Left lung (tissue), 10 donors: ENCODE results near the gene ATP4B. TPM values are rescaled to one million over a fixed set of nuclear protein-coding genes. Genes with fewer than 3 reads are reported as not detected.

Source experiments
- ATAC-seq: fragments of 200-7000 bp; cut with Tn5 transposase; one replicate; pipeline ENCODE4 v1.9.1; 2020; ENCODE audit warnings: moderate library complexity
- DNase-seq, 4 donors: peaks; one replicate each; pipeline ENCODE4 v3.0.0-alpha.2; 2013 to 2020
- H3K27ac ChIP-seq, 2 donors: fragments of 200-600 bp; sonication (generic) in 1 of 2; one replicate each; pipeline versions ENCODE4 v1.5.0 to v1.8.0; 2020 to 2021
- H3K27me3 ChIP-seq, 2 donors: fragments of 200-600 bp; sonication (generic) in 1 of 2; one replicate each; pipeline versions ENCODE4 v1.5.0 to v1.8.0; 2020 to 2021
- H3K36me3 ChIP-seq, 2 donors: fragments of 200-600 bp; sonication (generic) in 1 of 2; one replicate each; pipeline versions ENCODE4 v1.5.0 to v1.8.0; 2020 to 2021
- H3K4me1 ChIP-seq, 2 donors: fragments of 200-600 bp; one replicate each; pipeline ENCODE4 v1.8.0; 2021
- H3K4me3 ChIP-seq, 2 donors: fragments of 200-600 bp; sonication (generic) in 1 of 2; one replicate each; pipeline versions ENCODE4 v1.5.0 to v1.8.0; 2020 to 2021; ENCODE audit warnings: mild to moderate bottlenecking in 1 of 2
- H3K9me3 ChIP-seq, 2 donors: fragments of 200-600 bp; sonication (generic) in 1 of 2; one replicate each; pipeline versions ENCODE4 v1.5.0 to v1.8.0; 2020 to 2021
- intact Hi-C, 2 donors: fragments of 100-400 bp; cut with DNase I; formaldehyde crosslinking; loops; one replicate each; pipeline versions ENCODE4 v1.11.2 to v1.14.2; 2022
- polyA plus RNA-seq, 6 donors: library from polyadenylated mRNA; unstranded; fragments of 120-200 nt; gene quantifications; one replicate each; pipeline ENCODE4 v1.2.1, GENCODE V29; 2013; ENCODE audit not compliant: insufficient read length in 6 of 6
- total RNA-seq, 2 donors: library from RNA; stranded (reverse); fragmentation: NEBNext Ultra II Directional; extraction: Animal tissue kit (Norgen Biotek cat#: 25700); gene quantifications; one replicate each; pipeline ENCODE4 v1.2.1, GENCODE V29; 2021
- TF ChIP-seq, protein P1 (sequence below), 2 donors: fragments of 200-600 bp; sonication (generic) in 1 of 2; IDR thresholded peaks; one replicate each; pipeline versions ENCODE4 v1.5.0 to v1.8.0; 2021; ENCODE audit warnings: antibody characterized with exemption in 2 of 2
- donor health status: DM: no; HTN: yes; CAD: no.
- donor health status: DM: no; HTN: no; CAD: no.

Gene ATP4B
- total and polyA plus RNA-seq, 8 donors, result 0.28 to 0.58 (median 0.41) TPM; not detected in 5

DNA sequence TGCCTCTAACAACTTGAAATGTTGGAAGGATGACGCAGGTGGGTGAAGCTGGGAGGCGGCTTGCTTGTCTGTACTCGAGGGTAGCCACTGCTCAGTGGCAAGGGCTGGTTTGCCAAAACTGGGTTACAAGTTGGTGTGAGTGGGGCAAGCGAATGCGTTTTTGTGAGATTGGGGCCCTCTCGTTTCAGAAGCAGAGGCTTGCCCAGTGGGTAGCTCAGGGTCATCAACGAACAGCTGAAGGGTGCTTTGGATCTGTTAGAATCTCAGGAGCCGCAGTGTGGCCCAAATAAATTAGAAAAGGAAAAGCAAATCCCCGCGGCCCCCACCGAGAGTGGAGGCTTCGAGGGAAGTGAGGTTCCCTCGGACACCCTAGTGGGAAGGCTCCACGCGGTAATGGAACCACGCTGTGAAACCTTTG is 7.3 kb downstream of the ATP4B start:
- no peak for ATAC-seq
- Histone ChIP-seq H3K27ac (peak overlapping the region in 1 of 2 donors; percentile 33), H3K4me3 (no peak overlapping the region), H3K4me1 (peaks cover 6 to 18% of the 10 kb centered on the region in 2 donors), H3K9me3 (no peaks in the 10 kb centered on the region), H3K27me3 (no peaks in the 10 kb centered on the region), H3K36me3 (no peaks in the 10 kb centered on the region)
- TF ChIP-seq, protein P1, sequence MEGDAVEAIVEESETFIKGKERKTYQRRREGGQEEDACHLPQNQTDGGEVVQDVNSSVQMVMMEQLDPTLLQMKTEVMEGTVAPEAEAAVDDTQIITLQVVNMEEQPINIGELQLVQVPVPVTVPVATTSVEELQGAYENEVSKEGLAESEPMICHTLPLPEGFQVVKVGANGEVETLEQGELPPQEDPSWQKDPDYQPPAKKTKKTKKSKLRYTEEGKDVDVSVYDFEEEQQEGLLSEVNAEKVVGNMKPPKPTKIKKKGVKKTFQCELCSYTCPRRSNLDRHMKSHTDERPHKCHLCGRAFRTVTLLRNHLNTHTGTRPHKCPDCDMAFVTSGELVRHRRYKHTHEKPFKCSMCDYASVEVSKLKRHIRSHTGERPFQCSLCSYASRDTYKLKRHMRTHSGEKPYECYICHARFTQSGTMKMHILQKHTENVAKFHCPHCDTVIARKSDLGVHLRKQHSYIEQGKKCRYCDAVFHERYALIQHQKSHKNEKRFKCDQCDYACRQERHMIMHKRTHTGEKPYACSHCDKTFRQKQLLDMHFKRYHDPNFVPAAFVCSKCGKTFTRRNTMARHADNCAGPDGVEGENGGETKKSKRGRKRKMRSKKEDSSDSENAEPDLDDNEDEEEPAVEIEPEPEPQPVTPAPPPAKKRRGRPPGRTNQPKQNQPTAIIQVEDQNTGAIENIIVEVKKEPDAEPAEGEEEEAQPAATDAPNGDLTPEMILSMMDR (IDR thresholded peaks at IDR 0.05), result no peak
- intact Hi-C loops, result no loop called here
- no peak for DNase-seq

DNA sequence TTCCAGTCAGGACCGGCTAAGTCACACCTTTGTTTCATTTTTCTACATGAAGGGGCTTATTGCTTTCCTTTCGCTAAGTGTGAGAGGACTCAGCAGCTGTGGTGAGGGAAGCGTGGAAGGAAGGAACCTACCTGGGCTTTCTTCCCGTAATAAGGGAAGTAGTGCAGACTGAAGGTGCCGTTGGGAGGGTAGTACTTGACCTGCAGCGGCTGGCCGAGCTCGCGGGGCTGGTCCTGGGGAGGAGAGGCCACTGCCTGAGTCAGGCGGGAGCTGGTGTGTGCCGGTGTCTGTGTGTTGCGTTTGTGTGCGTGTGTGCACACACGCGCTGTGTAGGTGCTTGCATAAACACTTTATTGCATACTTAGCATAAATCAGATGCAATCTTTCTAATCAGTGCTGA is 7.7 kb downstream of the ATP4B start:
- H3K36me3 ChIP-seq, result no peaks in the 10 kb centered on the region
- peak in 2 of 4 donors; percentile 72 to 83 for DNase-seq
- peak; percentile 70 for ATAC-seq
- no peak overlapping the region for H3K4me3 ChIP-seq
- no peaks in the 10 kb centered on the region for H3K27me3 ChIP-seq
- no peaks in the 10 kb centered on the region for H3K9me3 ChIP-seq
- peaks cover 6 to 18% of the 10 kb centered on the region in 2 donors for H3K4me1 ChIP-seq
- peak overlapping the region; percentile 8 to 33 for H3K27ac ChIP-seq
- TF ChIP-seq, protein P1 (IDR thresholded peaks at IDR 0.05), result no peak
- intact Hi-C loops, result no loop called here

DNA sequence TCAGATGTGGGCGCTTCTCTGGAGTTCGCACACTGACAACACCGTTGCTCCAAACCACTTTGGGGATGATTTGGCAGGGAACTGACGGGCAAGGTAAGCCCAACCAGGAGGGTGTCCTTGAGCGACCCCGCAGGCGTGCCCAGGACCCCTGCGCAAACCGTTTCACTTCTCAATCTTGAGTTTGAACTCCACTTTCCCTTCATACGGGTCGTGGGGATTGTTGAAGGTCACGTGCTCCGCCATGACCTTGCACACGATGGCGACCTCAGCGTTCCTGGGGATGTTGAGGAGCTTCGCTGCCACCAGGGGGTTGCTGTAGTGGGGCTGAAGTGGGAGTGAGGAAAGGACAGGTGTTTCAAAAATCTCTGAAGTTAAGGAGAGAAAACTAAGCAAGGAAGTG is 8.8 kb downstream of the ATP4B start:
- TF ChIP-seq, protein P1 (IDR thresholded peaks at IDR 0.05), result no peak
- no peaks in the 10 kb centered on the region for H3K27me3 ChIP-seq
- intact Hi-C loops, result no loop called here
- H3K27ac ChIP-seq, result no peak overlapping the region
- ATAC-seq (no peak), DNase-seq (peak in 2 of 4 donors; percentile 10 to 57)
- no peak overlapping the region for H3K4me3 ChIP-seq
- H3K4me1 ChIP-seq, result peaks cover 6 to 18% of the 10 kb centered on the region in 2 donors
- no peaks in the 10 kb centered on the region for H3K9me3 ChIP-seq
- H3K36me3 ChIP-seq, result no peaks in the 10 kb centered on the region

DNA sequence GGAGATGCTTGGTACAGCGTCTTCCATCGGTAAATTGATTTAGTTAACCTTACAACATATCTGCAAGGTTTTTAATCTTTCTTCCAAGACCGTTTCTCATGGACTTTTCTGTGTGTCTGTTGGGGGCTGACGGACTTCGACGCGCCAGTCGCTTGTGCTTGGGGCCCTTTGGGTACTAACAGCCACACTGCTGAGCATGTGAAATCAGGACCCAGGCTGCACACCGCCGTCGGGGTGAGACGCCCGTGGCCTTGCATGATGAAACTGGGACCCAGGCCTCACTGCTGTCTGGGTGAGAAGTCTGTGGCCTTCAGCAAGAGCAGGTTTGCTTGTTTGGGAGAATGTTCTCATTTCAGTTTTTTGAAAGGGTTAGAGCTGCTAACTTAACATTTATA is 9.8 kb downstream of the ATP4B start:
- Histone ChIP-seq H3K4me1 (peaks cover 6 to 18% of the 10 kb centered on the region in 2 donors), H3K4me3 (peak overlapping the region in 1 of 2 donors; percentile 6), H3K27ac (peak overlapping the region; percentile 33 to 70), H3K27me3 (no peaks in the 10 kb centered on the region), H3K9me3 (no peaks in the 10 kb centered on the region), H3K36me3 (no peaks in the 10 kb centered on the region)
- ATAC-seq (no peak), DNase-seq (peak in 1 of 4 donors; percentile 16)
- intact Hi-C loops, result no loop called here
- TF ChIP-seq, protein P1 (IDR thresholded peaks at IDR 0.05), result no peak

DNA sequence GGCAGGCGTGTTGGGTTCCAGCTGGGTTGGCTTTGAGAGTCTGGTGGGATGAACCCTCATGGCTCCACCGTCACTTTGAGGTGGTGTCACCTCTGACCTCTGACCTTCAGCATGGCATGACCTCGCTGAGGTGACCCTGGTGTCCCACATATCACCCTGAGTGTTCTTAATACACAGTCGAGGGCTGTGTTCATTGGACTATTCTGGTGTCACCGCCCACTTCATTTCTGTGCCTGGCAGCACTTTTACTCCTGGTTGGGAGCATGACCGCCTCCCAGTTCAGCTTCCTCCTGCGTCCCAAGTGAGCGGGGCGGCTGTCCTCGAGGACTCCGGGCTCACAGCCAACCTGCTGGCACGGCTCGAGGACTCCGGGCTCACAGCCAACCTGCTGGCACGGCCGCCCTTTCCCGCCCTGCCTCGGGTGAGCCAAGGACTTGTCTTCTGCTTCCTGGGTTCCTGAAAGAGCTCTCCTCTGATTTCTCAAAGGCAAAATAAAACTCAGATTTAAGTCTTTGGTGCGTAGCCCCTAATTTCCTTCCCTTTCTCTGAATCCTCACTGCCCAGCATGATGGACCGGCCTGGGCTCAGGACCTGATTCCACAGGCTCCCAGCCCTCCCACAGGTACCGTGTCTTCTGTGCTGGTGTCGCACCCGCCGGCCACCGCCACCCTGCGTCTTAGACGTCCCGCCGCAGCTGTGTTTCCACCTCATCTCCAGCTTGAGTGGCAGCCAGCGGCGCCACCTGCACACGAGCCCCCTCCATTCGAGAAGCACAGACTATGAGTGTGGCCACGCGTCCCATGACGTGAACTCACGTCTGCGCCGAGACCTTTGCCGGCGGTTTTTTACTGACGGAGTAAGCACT is 10.4 kb downstream of the ATP4B start:
- Histone ChIP-seq H3K9me3 (no peaks in the 10 kb centered on the region), H3K36me3 (no peaks in the 10 kb centered on the region), H3K27me3 (no peaks in the 10 kb centered on the region), H3K27ac (peak overlapping the region; percentile 33 to 70), H3K4me3 (peak overlapping the region in 1 of 2 donors; percentile 6), H3K4me1 (peaks cover 6 to 18% of the 10 kb centered on the region in 2 donors)
- peak in 3 of 4 donors; percentile 87 to 94 (median 93) for DNase-seq
- ATAC-seq, result peak; percentile 86
- TF ChIP-seq, protein P1 (IDR thresholded peaks at IDR 0.05), result no peak
- intact Hi-C loops, result no loop called here
